ENCODE measurements around the gene ABHD14A.

Gene ABHD14A

GRCh38 chr3:52023101-52023770 lies 48.4 kb downstream of the ABHD14A start:
- no peak for DNase-seq

- no peak for DNase-seq
Measured at GRCh38 chr3:52023860-52024764, 49.2 kb downstream of the ABHD14A start.

GRCh38 chr3:52024765-52025452 lies 50.0 kb downstream of the ABHD14A start:
- no peak for DNase-seq

- DNase-seq: no peak
Measured at GRCh38 chr3:52025453-52025852, 50.6 kb downstream of the ABHD14A start.

GRCh38 chr3:52026041-52026440 lies 51.2 kb downstream of the ABHD14A start:
- no peak for DNase-seq

- no peak for DNase-seq
Measured at GRCh38 chr3:52028572-52028971, 53.7 kb downstream of the ABHD14A start.

- no peak for DNase-seq
Measured at GRCh38 chr3:52029053-52029452, 54.2 kb downstream of the ABHD14A start.

GRCh38 chr3:52029535-52029934 lies 54.7 kb downstream of the ABHD14A start:
- DNase-seq: no peak

All from KG1 (cell line).